AG20443 (cell line): Measurements from ENCODE around the gene PCDHB5.
A peak's percentile ranks its signal among the peaks of the same experiment; 100 is the strongest.
"Not testable (repeated sequence)": the region's sequence is repeated elsewhere in the genome, so short reads cannot be mapped to it uniquely, and the experiment has no call there.

Source experiments
- DNase-seq: peaks from one replicate; pipeline ENCODE4 v3.0.0; 2012; ENCODE audit warnings: low spot score, mixed read lengths

The PCDHB5 gene

GRCh38 chr5:141135030-141135717, at the start of gene PCDHB5:
PCDHB5 (plus strand) TSS chr5:141135206; CDS start chr5:141135435, 229 bp downstream.
- DNase-seq: peak; percentile 53

- DNase-seq: peak; percentile 54
Measured at GRCh38 chr5:141094481-141095262, 40.3 kb upstream of the PCDHB5 start, which contains the start of gene PCDHB2. PCDHB2 (plus strand) TSS chr5:141094615; CDS start chr5:141094791, 176 bp downstream.

GRCh38 chr5:141095263-141095641, 39.8 kb upstream of the PCDHB5 start:
- no peak for DNase-seq

GRCh38 chr5:141096181-141096580, 38.8 kb upstream of the PCDHB5 start:
- DNase-seq: not testable (repeated sequence)

GRCh38 chr5:141096586-141096985, 38.4 kb upstream of the PCDHB5 start:
- not testable (repeated sequence) for DNase-seq

- DNase-seq: peak; percentile 72
Measured at GRCh38 chr5:141100243-141100805, 34.7 kb upstream of the PCDHB5 start, which contains the start of gene PCDHB3. PCDHB3 (plus strand) TSS chr5:141100473; CDS start chr5:141100650, 177 bp downstream.

- DNase-seq: no peak
Measured at GRCh38 chr5:141101059-141101458, 33.9 kb upstream of the PCDHB5 start.

GRCh38 chr5:141102070-141102469, 32.9 kb upstream of the PCDHB5 start:
- not testable (repeated sequence) for DNase-seq

GRCh38 chr5:141102471-141102870, 32.5 kb upstream of the PCDHB5 start:
- not testable (repeated sequence) for DNase-seq

- no peak for DNase-seq
Measured at GRCh38 chr5:141105350-141105749, 29.7 kb upstream of the PCDHB5 start.

GRCh38 chr5:141119250-141119649, 15.8 kb upstream of the PCDHB5 start:
- DNase-seq: no peak

- peak; percentile 14 for DNase-seq
Measured at GRCh38 chr5:141121563-141121962, 13.4 kb upstream of the PCDHB5 start, which contains the start of gene PCDHB4. PCDHB4 (plus strand) TSS chr5:141121818; CDS start chr5:141121999, 181 bp downstream.

- peak; percentile 14 for DNase-seq
Measured at GRCh38 chr5:141121985-141122384, 13.0 kb upstream of the PCDHB5 start.

- DNase-seq: not testable (repeated sequence)
Measured at GRCh38 chr5:141123396-141124135, 11.4 kb upstream of the PCDHB5 start.

- no peak for DNase-seq
Measured at GRCh38 chr5:141127305-141127704, 7.7 kb upstream of the PCDHB5 start.

- no peak for DNase-seq
Measured at GRCh38 chr5:141135718-141136266, 786 bp downstream of the PCDHB5 start.

GRCh38 chr5:141137346-141137745, 2.3 kb downstream of the PCDHB5 start:
- DNase-seq: not testable (repeated sequence)

- peak; percentile 51 for DNase-seq
Measured at GRCh38 chr5:141149812-141150211, 14.8 kb downstream of the PCDHB5 start, which contains the start of gene PCDHB6. PCDHB6 (plus strand) TSS chr5:141150057; CDS start chr5:141150258, 201 bp downstream.

GRCh38 chr5:141150224-141150992, 15.4 kb downstream of the PCDHB5 start:
- no peak for DNase-seq

GRCh38 chr5:141150993-141151325, 16.0 kb downstream of the PCDHB5 start:
- DNase-seq: no peak

- not testable (repeated sequence) for DNase-seq
Measured at GRCh38 chr5:141151632-141152031, 16.6 kb downstream of the PCDHB5 start.
